ENCODE measurements around the gene STK17A.

DNA sequence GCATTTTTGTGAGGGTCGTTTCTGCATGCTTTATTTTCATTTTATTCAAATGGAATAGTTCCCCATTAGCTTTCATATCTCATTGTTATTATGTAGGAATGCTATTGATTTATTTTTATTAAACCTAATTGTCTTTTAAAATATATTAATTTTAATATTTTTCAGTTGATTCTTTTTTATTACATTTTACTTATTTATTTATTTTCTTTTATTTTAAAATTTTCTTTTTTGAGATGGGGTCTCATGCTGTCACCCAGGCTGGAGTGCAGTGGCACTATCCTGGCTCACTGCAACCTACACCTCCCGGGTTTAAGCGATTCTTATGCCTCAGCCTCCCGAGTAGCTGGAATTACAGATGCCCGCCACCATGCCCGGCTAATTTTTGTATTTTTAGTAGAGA is 7.4 kb upstream of the STK17A start:
- TF ChIP-seq GATA2 (IDR thresholded peaks at IDR 0.05; ENCODE audit: low read depth, low read length), result no peak
- no peak for TF ChIP-seq GATA3 (IDR thresholded peaks at IDR 0.05; ENCODE audit: low read depth, low read length)

Data from SH-SY5Y (cell line).